ENCODE data around the gene LRRC42.

Gene LRRC42

DNA sequence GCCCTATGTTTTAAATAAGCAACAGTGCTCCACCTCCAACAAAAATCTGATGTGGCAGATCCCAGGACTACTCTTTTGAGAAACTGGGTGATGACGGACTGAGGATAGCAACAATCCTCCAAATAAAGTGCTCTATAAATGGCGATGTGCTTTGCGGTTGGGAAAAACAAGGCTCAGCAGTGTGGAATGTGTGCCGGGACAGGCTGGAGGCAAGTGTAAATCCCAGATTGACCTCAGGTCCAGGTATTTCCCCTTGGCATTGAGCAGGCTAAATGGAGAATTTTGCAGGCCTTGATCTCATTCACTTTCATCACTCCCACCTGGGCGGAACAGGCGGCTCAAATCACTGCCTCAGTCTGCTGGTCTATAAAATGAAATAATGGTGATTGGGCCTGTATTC, 35.1 kb downstream of the LRRC42 start:
- Mint-ChIP-seq H3K27ac (peak overlapping the region; percentile 90 to 94 (median 94)), H3K9me3 (no peaks in the 10 kb centered on the region), H3K36me3 (ENCODE audit: low read depth) (no peaks in the 10 kb centered on the region), H3K27me3 (ENCODE audit: low read depth) (peaks cover 6% of the 10 kb centered on the region), H3K4me1 (peaks cover 36% of the 10 kb centered on the region), H3K4me3 (peak overlapping the region in 2 of 3 experiments; percentile 38 to 49)
- TF ChIP-seq, protein P1, sequence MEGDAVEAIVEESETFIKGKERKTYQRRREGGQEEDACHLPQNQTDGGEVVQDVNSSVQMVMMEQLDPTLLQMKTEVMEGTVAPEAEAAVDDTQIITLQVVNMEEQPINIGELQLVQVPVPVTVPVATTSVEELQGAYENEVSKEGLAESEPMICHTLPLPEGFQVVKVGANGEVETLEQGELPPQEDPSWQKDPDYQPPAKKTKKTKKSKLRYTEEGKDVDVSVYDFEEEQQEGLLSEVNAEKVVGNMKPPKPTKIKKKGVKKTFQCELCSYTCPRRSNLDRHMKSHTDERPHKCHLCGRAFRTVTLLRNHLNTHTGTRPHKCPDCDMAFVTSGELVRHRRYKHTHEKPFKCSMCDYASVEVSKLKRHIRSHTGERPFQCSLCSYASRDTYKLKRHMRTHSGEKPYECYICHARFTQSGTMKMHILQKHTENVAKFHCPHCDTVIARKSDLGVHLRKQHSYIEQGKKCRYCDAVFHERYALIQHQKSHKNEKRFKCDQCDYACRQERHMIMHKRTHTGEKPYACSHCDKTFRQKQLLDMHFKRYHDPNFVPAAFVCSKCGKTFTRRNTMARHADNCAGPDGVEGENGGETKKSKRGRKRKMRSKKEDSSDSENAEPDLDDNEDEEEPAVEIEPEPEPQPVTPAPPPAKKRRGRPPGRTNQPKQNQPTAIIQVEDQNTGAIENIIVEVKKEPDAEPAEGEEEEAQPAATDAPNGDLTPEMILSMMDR (IDR thresholded peaks at IDR 0.05; ENCODE audit: unreplicated experiment in 3 of 3): no peak

DNA sequence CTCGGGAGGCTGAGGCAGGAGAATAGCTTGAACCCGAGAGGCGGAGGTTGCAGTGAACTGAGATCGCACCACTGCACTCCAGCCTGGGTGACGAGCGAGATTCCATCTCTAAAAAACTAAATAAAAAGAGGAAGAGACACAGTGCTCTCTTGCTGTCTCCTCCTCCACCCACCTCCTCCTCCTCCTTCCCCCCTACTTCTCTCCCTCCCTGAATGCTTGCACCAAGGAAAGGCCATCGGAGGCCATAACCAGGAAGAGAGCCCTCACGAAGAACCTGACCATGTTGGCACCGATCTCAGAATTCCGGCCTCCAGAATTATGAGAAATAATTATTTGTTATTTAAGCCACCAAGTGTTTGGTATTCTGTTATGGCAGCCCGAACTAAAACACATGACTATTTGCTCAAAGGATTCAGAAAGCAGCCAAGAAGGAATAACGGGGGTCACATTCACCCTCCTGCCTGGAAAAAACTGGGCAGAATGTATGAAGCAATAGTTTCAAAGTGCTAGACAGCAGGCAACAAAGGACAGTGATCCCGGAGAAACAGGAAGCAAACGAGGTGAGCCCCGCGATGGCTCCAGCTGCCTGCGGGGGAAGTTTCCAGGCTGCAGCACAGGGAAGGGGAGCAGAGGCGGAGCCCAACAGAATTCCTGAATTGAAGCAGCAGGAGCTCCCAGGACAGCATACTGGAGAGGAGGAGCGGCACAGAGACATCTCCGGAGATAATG, 36.0 kb downstream of the LRRC42 start:
- H3K27ac Mint-ChIP-seq: peak overlapping the region; percentile 94 to 95 (median 94)
- peaks cover 6% of the 10 kb centered on the region for H3K27me3 Mint-ChIP-seq (ENCODE audit: low read depth)
- peak overlapping the region; percentile 73 to 80 (median 75) for H3K4me3 Mint-ChIP-seq
- peaks cover 36% of the 10 kb centered on the region for H3K4me1 Mint-ChIP-seq
- no peaks in the 10 kb centered on the region for H3K36me3 Mint-ChIP-seq (ENCODE audit: low read depth)
- TF ChIP-seq, protein P1 (IDR thresholded peaks at IDR 0.05; ENCODE audit: unreplicated experiment in 3 of 3): no peak
- H3K9me3 Mint-ChIP-seq: no peaks in the 10 kb centered on the region

DNA sequence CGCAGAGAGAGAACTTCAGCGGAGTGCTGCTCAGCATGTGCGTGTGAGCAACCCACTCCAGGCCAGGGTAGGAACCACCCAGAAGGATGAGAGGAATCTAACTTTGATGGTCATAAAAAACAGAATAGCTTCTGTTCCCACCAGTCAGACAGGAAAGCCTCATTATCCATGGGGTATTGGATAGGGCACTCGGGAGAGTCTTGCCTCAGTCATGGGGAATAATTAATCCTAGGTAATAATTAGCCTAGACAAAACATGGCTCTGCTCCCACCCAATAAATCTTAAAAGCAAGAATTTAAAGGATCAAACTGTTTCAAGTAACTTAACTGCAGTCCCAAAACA, 36.6 kb downstream of the LRRC42 start:
- H3K4me1 Mint-ChIP-seq: peaks cover 36% of the 10 kb centered on the region
- no peaks in the 10 kb centered on the region for H3K36me3 Mint-ChIP-seq (ENCODE audit: low read depth)
- peak overlapping the region; percentile 73 to 80 (median 75) for H3K4me3 Mint-ChIP-seq
- TF ChIP-seq, protein P1 (IDR thresholded peaks at IDR 0.05; ENCODE audit: unreplicated experiment in 3 of 3): no peak
- peaks cover 6% of the 10 kb centered on the region for H3K27me3 Mint-ChIP-seq (ENCODE audit: low read depth)
- H3K27ac Mint-ChIP-seq: peak overlapping the region; percentile 94 to 95 (median 94)
- H3K9me3 Mint-ChIP-seq: no peaks in the 10 kb centered on the region

DNA sequence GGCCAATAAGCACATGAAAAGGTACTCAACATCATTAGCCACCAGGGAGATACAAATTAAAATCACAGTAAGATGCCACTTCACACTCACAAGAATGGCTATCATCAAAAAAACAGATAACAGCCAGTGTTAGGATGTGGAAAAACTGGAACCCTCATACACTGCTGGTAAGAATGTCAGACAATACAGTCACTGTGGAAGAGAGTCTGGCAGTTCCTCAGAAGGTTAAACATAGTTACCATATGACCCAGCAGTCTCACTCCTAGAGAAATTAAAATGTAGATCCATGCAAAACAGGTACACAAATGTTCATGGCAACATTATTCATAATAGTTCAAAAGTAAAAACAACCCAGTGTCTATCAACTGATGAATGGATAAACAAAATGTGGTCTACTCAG, 38.6 kb downstream of the LRRC42 start:
- H3K4me3 Mint-ChIP-seq: no peak overlapping the region

DNA sequence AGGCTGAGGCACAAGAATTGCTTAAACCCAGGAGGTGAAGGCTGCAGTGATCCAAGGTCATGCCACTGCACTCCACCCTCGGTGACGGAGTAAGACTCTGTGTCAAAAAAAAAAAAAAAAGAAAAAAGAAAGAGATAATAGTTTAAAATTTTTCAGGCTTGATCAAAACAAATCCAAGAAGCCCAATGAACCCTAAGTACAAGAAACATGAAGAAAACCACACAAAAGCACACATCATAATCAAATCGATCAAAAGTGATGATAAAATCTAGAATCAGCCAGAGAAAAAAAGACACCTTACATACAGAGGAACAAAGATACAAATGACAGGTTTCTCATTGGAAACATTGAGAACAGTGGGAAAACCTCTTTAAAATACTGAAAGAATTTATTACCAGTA, 40.3 kb downstream of the LRRC42 start:
- no peaks in the 10 kb centered on the region for H3K9me3 Mint-ChIP-seq
- H3K27me3 Mint-ChIP-seq (ENCODE audit: low read depth): peaks cover 12% of the 10 kb centered on the region
- no peak overlapping the region for H3K4me3 Mint-ChIP-seq
- H3K4me1 Mint-ChIP-seq: peaks cover 14% of the 10 kb centered on the region
- no peak overlapping the region for H3K27ac Mint-ChIP-seq
- H3K36me3 Mint-ChIP-seq (ENCODE audit: low read depth): no peaks in the 10 kb centered on the region
- TF ChIP-seq, protein P1 (IDR thresholded peaks at IDR 0.05; ENCODE audit: unreplicated experiment in 3 of 3): no peak

More for the DNA sequence above, 38.6 kb downstream of the LRRC42 start:
- TF ChIP-seq, protein P1 (IDR thresholded peaks at IDR 0.05; ENCODE audit: unreplicated experiment in 3 of 3): no peak
- Mint-ChIP-seq H3K27ac (peak overlapping the region in 1 of 3 experiments; percentile 60), H3K36me3 (ENCODE audit: low read depth) (no peaks in the 10 kb centered on the region), H3K4me1 (peaks cover 22% of the 10 kb centered on the region), H3K9me3 (no peaks in the 10 kb centered on the region), H3K27me3 (ENCODE audit: low read depth) (peaks cover 12% of the 10 kb centered on the region)

DNA sequence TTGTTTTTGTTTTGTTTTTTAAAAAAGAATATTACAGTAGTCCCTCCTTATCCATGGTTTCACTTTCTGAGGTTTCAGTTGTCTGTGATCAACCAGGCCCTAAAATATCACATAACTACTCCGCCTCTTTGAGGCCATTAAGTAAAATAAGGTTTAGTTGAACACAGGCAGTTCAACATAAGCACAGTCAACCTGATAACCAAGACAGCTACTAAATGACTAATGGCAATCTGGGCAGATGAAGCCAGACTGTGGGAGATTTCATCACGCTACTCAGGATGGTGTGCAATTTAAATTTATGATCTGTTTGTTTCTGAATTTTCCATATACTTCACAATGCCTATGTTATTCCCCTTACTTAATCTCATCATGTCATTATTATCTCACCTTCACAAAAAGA, 41.7 kb downstream of the LRRC42 start:
- H3K27me3 Mint-ChIP-seq (ENCODE audit: low read depth): peaks cover 6% of the 10 kb centered on the region
- H3K4me3 Mint-ChIP-seq: no peak overlapping the region
- H3K36me3 Mint-ChIP-seq (ENCODE audit: low read depth): no peaks in the 10 kb centered on the region
- TF ChIP-seq, protein P1 (IDR thresholded peaks at IDR 0.05; ENCODE audit: unreplicated experiment in 3 of 3): no peak
- peaks cover 3% of the 10 kb centered on the region for H3K4me1 Mint-ChIP-seq
- no peaks in the 10 kb centered on the region for H3K9me3 Mint-ChIP-seq
- H3K27ac Mint-ChIP-seq: no peak overlapping the region
